ENCODE data around the gene RND3.

RND3 gene

GRCh38 chr2:150468350-150468960 lies 19.0 kb downstream of the RND3 start:
- in situ Hi-C loops (cut with HindIII; ENCODE audit: low pct_ligation_motif_present, low sequenced_read_pairs): no loop called here
- no peak overlapping the region for H3K4me3 ChIP-seq (ENCODE audit: low read depth, low read length)
- peaks cover 51% of the 10 kb centered on the region for H3K36me3 ChIP-seq (replicated peaks)
- no peak overlapping the region for H3K27ac ChIP-seq
- H3K27me3 ChIP-seq (replicated peaks): no peaks in the 10 kb centered on the region
- TF ChIP-seq CTCF (IDR thresholded peaks at IDR 0.05; ENCODE audit: low read depth, low read length, missing control alignments): no peak
- DNase-seq: no peak

GRCh38 chr2:150467621-150467963 lies 19.9 kb downstream of the RND3 start:
- in situ Hi-C loops (cut with HindIII; ENCODE audit: low pct_ligation_motif_present, low sequenced_read_pairs): no loop called here
- peak overlapping the region; percentile 6 for H3K27ac ChIP-seq
- H3K4me3 ChIP-seq (ENCODE audit: low read depth, low read length): no peak overlapping the region
- peaks cover 46% of the 10 kb centered on the region for H3K36me3 ChIP-seq (replicated peaks)
- no peaks in the 10 kb centered on the region for H3K27me3 ChIP-seq (replicated peaks)
- TF ChIP-seq CTCF (IDR thresholded peaks at IDR 0.05; ENCODE audit: low read depth, low read length, missing control alignments): no peak
- DNase-seq: peak; percentile 22

- no peak for TF ChIP-seq CTCF (IDR thresholded peaks at IDR 0.05; ENCODE audit: low read depth, low read length, missing control alignments)
- in situ Hi-C loops (cut with HindIII; ENCODE audit: low pct_ligation_motif_present, low sequenced_read_pairs): no loop called here
- no peak overlapping the region for H3K4me3 ChIP-seq (ENCODE audit: low read depth, low read length)
- H3K36me3 ChIP-seq (replicated peaks): peaks cover 42% of the 10 kb centered on the region
- peak overlapping the region; percentile 6 for H3K27ac ChIP-seq
- DNase-seq: peak; percentile 22
- H3K27me3 ChIP-seq (replicated peaks): no peaks in the 10 kb centered on the region
These were observed 20.5 kb downstream of the RND3 start for GRCh38 chr2:150466741-150467620.

- peak overlapping the region; percentile 2 for H3K27ac ChIP-seq
- DNase-seq: peak; percentile 44
- in situ Hi-C loops (cut with HindIII; ENCODE audit: low pct_ligation_motif_present, low sequenced_read_pairs): no loop called here
- H3K27me3 ChIP-seq (replicated peaks): no peaks in the 10 kb centered on the region
- TF ChIP-seq CTCF (IDR thresholded peaks at IDR 0.05; ENCODE audit: low read depth, low read length, missing control alignments): no peak
- H3K36me3 ChIP-seq (replicated peaks): peaks cover 31% of the 10 kb centered on the region
- H3K4me3 ChIP-seq (ENCODE audit: low read depth, low read length): no peak overlapping the region
These were observed 21.5 kb downstream of the RND3 start for GRCh38 chr2:150465703-150466569.

- peaks cover 22% of the 10 kb centered on the region for H3K36me3 ChIP-seq (replicated peaks)
- H3K27me3 ChIP-seq (replicated peaks): no peaks in the 10 kb centered on the region
- no peak for TF ChIP-seq CTCF (IDR thresholded peaks at IDR 0.05; ENCODE audit: low read depth, low read length, missing control alignments)
- in situ Hi-C loops (cut with HindIII; ENCODE audit: low pct_ligation_motif_present, low sequenced_read_pairs): no loop called here
- H3K4me3 ChIP-seq (ENCODE audit: low read depth, low read length): no peak overlapping the region
- no peak for DNase-seq
- no peak overlapping the region for H3K27ac ChIP-seq
These were observed 22.5 kb downstream of the RND3 start for GRCh38 chr2:150464986-150465385.
